Neural cell (in vitro differentiated cells): ENCODE measurements around the gene EPOP. TPM values are rescaled to one million over a fixed set of nuclear protein-coding genes. Genes with fewer than 3 reads are reported as not detected.

Experiments
- H2AFZ ChIP-seq: fragments of 200-600, 300-800 bp; sonication (generic), shearing (Covaris generic); 2 replicates; pipeline ENCODE4 v1.6.0; 2014; ENCODE audit warnings: low read depth, mild to moderate bottlenecking, antibody characterized with exemption, low read length, moderate library complexity
- H3F3A ChIP-seq: fragments of 200-600 bp; shearing (Covaris generic); 2 replicates; pipeline ENCODE4 v1.6.1; 2016; ENCODE audit warnings: mild to moderate bottlenecking, moderate library complexity, mixed read lengths, antibody characterized with exemption, low read length; ENCODE audit not compliant: insufficient read depth, poor library complexity, severe bottlenecking
- H3K27ac ChIP-seq: fragments of 200-600, 300-800 bp; sonication (generic), shearing (Covaris generic); 2 replicates; pipeline ENCODE4 v1.5.1; 2014; ENCODE audit warnings: mild to moderate bottlenecking, low read length, moderate library complexity
- H3K27me3 ChIP-seq: fragments of 300-800, 200-600 bp; sonication (generic), shearing (Covaris generic); 2 replicates; pipeline ENCODE4 v1.6.0; 2014; ENCODE audit warnings: mild to moderate bottlenecking, low read depth, low read length, moderate library complexity; ENCODE audit not compliant: insufficient read depth
- H3K36me3 ChIP-seq: fragments of 300-800, 200-600 bp; sonication (generic), shearing (Covaris generic); 2 replicates; pipeline ENCODE4 v1.5.1; 2014; ENCODE audit warnings: mild to moderate bottlenecking, antibody characterized with exemption, low read length, moderate library complexity; ENCODE audit not compliant: insufficient read depth
- H3K4me2 ChIP-seq: fragments of 300-800, 200-600 bp; sonication (generic), shearing (Covaris generic); 2 replicates; pipeline ENCODE4 v1.6.0; 2014; ENCODE audit warnings: mild to moderate bottlenecking, low read length
- H3K4me3 ChIP-seq: fragments of 300-800, 200-600 bp; sonication (generic), shearing (Covaris generic); 2 replicates; pipeline ENCODE4 v1.5.1; 2014; ENCODE audit warnings: mild to moderate bottlenecking, low read length, moderate library complexity
- H3K79me2 ChIP-seq: fragments of 200-600 bp; shearing (Covaris generic); replicated peaks from 2 replicates; pipeline ENCODE4 v1.6.0; 2014; ENCODE audit warnings: mild to moderate bottlenecking, low read length, moderate library complexity; ENCODE audit not compliant: insufficient read depth
- H3K9ac ChIP-seq: fragments of 300-800, 200-600 bp; sonication (generic), shearing (Covaris generic); 2 replicates; pipeline ENCODE4 v1.6.1; 2016; ENCODE audit warnings: mild to moderate bottlenecking, low read length, mixed read lengths
- H3K9me2 ChIP-seq: fragments of 200-600 bp; shearing (Covaris generic); 2 replicates; pipeline ENCODE4 v1.6.1; 2016; ENCODE audit warnings: mild to moderate bottlenecking, low read length, mixed read lengths; ENCODE audit not compliant: insufficient read depth
- H3K9me3 ChIP-seq: fragments of 200-600, 300-800 bp; sonication (generic), shearing (Covaris generic); 2 replicates; pipeline ENCODE4 v1.6.1; 2016; ENCODE audit warnings: mild to moderate bottlenecking, mixed run types, low read length, moderate library complexity, mixed read lengths
- H4K20me1 ChIP-seq: fragments of 200-600 bp; shearing (Covaris generic); 2 replicates; pipeline ENCODE4 v1.6.1; 2016; ENCODE audit warnings: mild to moderate bottlenecking, mixed run types; ENCODE audit not compliant: insufficient read depth
- EP300 ChIP-seq: fragments of 450-650 bp; conservative IDR thresholded peaks from 2 replicates; pipeline ENCODE4 v1.6.1; 2014; ENCODE audit warnings: antibody characterized with exemption, mild to moderate bottlenecking, moderate library complexity; ENCODE audit not compliant: poor library complexity, severe bottlenecking
- EZH2 ChIP-seq: fragments of 200-600, 300-800 bp; shearing (Covaris generic), sonication (generic); IDR thresholded peaks from 2 replicates; pipeline ENCODE4 v1.6.1; 2014; ENCODE audit warnings: antibody characterized with exemption, low read length, borderline replicate concordance, mild to moderate bottlenecking; ENCODE audit not compliant: insufficient read depth, poor library complexity, severe bottlenecking
- MXI1 ChIP-seq: fragments of 450-650 bp; conservative IDR thresholded peaks from 2 replicates; pipeline ENCODE4 v1.6.1; 2014; ENCODE audit warnings: antibody characterized with exemption, mild to moderate bottlenecking; ENCODE audit not compliant: poor library complexity, severe bottlenecking
- POLR2AphosphoS5 ChIP-seq: IDR thresholded peaks from 2 replicates; pipeline ENCODE4 v1.6.1; 2012
- RAD21 ChIP-seq: fragments of 450-650 bp; conservative IDR thresholded peaks from 2 replicates; pipeline ENCODE4 v1.6.1; 2014; ENCODE audit warnings: antibody characterized with exemption, mild to moderate bottlenecking, moderate library complexity
- SMC3 ChIP-seq: fragments of 450-650 bp; conservative IDR thresholded peaks from 2 replicates; pipeline ENCODE4 v1.6.1; 2014; ENCODE audit warnings: antibody characterized with exemption, mild to moderate bottlenecking, moderate library complexity; ENCODE audit not compliant: poor library complexity
- TAF1 ChIP-seq: IDR thresholded peaks from 2 replicates; pipeline ENCODE4 v1.6.1; 2012; ENCODE audit warnings: low read depth
- polyA plus RNA-seq: library from polyadenylated mRNA; depleted of rRNA; stranded (reverse); fragments of >200 nt; gene quantifications from 2 replicates; pipeline ENCODE4 v1.2.3, GENCODE V29; 2014
- TF ChIP-seq, protein P1 (sequence below): IDR thresholded peaks from 2 replicates; pipeline ENCODE4 v1.6.1; 2012; ENCODE audit warnings: borderline replicate concordance
- TF ChIP-seq, protein P2 (sequence below): fragments of 450-650 bp; IDR thresholded peaks from 2 replicates; pipeline ENCODE4 v1.5.1; 2014; ENCODE audit warnings: antibody characterized with exemption, mild to moderate bottlenecking, moderate library complexity; ENCODE audit not compliant: poor library complexity, severe bottlenecking

Gene EPOP
- polyA plus RNA-seq, 1 donor from 2014 or later, result 1.1 TPM

DNA sequence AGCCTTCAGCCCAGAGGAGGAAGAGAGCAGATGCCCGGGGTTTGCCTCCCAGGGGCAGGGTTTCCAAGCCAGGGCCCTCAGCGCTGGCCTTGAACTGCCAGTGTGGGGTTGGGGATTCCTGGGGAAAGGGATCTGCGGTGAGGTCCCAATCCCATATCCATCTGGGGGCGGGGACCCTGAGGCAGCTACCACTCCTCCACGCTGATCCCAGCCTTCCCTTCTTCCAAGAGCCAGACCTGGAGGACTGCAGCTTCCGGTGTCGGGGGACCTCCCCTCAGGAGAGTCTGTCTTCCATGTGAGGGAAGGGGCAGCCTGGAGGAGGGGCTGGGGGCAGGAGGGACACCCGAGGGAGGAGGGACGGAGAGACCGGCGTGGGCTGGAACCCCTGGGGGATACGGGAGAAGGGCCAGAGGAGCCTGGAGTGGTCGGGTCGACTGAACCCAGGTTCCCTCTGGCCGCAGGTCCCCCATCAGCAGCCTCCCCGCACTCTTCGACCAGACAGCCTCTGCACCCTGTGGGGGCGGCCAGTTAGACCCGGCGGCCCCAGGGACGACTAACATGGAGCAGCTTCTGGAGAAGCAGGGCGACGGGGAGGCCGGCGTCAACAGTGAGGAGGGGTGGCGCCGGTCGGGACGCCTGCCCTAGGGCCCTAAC is 44.7 kb upstream of the EPOP start:
- TF ChIP-seq, protein P1, sequence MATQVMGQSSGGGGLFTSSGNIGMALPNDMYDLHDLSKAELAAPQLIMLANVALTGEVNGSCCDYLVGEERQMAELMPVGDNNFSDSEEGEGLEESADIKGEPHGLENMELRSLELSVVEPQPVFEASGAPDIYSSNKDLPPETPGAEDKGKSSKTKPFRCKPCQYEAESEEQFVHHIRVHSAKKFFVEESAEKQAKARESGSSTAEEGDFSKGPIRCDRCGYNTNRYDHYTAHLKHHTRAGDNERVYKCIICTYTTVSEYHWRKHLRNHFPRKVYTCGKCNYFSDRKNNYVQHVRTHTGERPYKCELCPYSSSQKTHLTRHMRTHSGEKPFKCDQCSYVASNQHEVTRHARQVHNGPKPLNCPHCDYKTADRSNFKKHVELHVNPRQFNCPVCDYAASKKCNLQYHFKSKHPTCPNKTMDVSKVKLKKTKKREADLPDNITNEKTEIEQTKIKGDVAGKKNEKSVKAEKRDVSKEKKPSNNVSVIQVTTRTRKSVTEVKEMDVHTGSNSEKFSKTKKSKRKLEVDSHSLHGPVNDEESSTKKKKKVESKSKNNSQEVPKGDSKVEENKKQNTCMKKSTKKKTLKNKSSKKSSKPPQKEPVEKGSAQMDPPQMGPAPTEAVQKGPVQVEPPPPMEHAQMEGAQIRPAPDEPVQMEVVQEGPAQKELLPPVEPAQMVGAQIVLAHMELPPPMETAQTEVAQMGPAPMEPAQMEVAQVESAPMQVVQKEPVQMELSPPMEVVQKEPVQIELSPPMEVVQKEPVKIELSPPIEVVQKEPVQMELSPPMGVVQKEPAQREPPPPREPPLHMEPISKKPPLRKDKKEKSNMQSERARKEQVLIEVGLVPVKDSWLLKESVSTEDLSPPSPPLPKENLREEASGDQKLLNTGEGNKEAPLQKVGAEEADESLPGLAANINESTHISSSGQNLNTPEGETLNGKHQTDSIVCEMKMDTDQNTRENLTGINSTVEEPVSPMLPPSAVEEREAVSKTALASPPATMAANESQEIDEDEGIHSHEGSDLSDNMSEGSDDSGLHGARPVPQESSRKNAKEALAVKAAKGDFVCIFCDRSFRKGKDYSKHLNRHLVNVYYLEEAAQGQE, result no peak
- TF ChIP-seq POLR2AphosphoS5 (no peak), MXI1 (no peak), EZH2 (no peak), SMC3 (no peak), RAD21 (no peak), TAF1 (no peak), EP300 (no peak)
- TF ChIP-seq, protein P2, sequence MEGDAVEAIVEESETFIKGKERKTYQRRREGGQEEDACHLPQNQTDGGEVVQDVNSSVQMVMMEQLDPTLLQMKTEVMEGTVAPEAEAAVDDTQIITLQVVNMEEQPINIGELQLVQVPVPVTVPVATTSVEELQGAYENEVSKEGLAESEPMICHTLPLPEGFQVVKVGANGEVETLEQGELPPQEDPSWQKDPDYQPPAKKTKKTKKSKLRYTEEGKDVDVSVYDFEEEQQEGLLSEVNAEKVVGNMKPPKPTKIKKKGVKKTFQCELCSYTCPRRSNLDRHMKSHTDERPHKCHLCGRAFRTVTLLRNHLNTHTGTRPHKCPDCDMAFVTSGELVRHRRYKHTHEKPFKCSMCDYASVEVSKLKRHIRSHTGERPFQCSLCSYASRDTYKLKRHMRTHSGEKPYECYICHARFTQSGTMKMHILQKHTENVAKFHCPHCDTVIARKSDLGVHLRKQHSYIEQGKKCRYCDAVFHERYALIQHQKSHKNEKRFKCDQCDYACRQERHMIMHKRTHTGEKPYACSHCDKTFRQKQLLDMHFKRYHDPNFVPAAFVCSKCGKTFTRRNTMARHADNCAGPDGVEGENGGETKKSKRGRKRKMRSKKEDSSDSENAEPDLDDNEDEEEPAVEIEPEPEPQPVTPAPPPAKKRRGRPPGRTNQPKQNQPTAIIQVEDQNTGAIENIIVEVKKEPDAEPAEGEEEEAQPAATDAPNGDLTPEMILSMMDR, result no peak
- no peaks in the 10 kb centered on the region for H3K9me2 ChIP-seq
- no peak overlapping the region for H3K27ac ChIP-seq
- no peaks in the 10 kb centered on the region for H4K20me1 ChIP-seq
- H3F3A ChIP-seq, result no peaks in the 10 kb centered on the region
- H3K36me3 ChIP-seq, result no peaks in the 10 kb centered on the region
- H3K79me2 ChIP-seq, result no peaks in the 10 kb centered on the region
- H2AFZ ChIP-seq, result no peak overlapping the region
- no peaks in the 10 kb centered on the region for H3K9me3 ChIP-seq
- H3K4me3 ChIP-seq, result no peak overlapping the region
- no peaks in the 10 kb centered on the region for H3K27me3 ChIP-seq
- no peak overlapping the region for H3K4me2 ChIP-seq
- H3K9ac ChIP-seq, result no peak overlapping the region

DNA sequence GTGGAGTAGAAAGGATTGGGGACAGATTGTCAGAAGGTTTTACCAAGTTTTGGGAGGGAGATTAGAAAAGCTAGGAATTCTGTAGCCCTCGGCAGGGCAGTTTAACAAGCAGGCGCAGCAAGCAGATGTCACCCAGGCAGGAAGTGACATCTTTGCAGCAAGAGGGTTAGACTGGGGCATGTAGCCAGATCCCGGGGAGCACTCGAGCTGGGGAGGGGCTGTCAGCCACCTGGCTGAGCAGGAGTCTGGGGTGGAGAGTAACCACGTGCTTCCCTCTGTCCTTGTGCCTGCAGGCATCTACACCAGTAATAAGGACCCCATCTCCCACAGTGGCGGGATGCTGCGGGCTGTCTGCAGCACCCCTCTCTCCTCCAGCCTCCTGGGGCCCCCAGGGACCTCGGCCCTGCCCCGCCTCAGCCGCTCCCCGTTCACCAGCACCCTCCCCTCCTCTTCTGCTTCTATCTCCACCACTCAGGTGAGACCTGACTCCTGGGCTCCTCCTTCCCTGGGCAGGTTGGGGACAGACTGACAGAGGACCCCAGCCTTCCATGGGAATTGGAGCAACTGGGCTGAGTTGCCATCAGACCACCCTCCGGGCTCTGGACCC is 42.5 kb upstream of the EPOP start:
- no peaks in the 10 kb centered on the region for H3F3A ChIP-seq
- no peak for TF ChIP-seq EP300
- TF ChIP-seq SMC3, result no peak
- no peak for TF ChIP-seq RAD21
- TF ChIP-seq EZH2, result no peak
- TF ChIP-seq, protein P1, result no peak
- no peak for TF ChIP-seq MXI1
- TF ChIP-seq POLR2AphosphoS5, result no peak
- TF ChIP-seq, protein P2, result no peak
- no peak for TF ChIP-seq TAF1

More for the DNA sequence above, 42.5 kb upstream of the EPOP start:
- H3K4me2 ChIP-seq, result no peak overlapping the region
- no peak overlapping the region for H2AFZ ChIP-seq
- no peaks in the 10 kb centered on the region for H4K20me1 ChIP-seq
- H3K27me3 ChIP-seq, result no peaks in the 10 kb centered on the region
- H3K4me3 ChIP-seq, result no peak overlapping the region
- no peak overlapping the region for H3K27ac ChIP-seq
- H3K36me3 ChIP-seq, result no peaks in the 10 kb centered on the region
- no peaks in the 10 kb centered on the region for H3K9me3 ChIP-seq
- no peaks in the 10 kb centered on the region for H3K9me2 ChIP-seq
- no peak overlapping the region for H3K9ac ChIP-seq
- H3K79me2 ChIP-seq, result no peaks in the 10 kb centered on the region
